Endothelial cell of umbilical vein (primary cell): ENCODE measurements around the gene PLD1. TPM values are rescaled to one million over a fixed set of nuclear protein-coding genes. Genes with fewer than 3 reads are reported as not detected.

Experiments used
- BruUV-seq: library from RNA; stranded (reverse); fragments of 400-500 nt; replicated peaks from 2 replicates; lab custom pipeline; 2021; lab: Mats Ljungman, UMichigan
- CTCF ChIA-PET: fragments of 300-600, 350-600 bp; sonication (Branson Sonifier 250); formaldehyde crosslinking; loops from one replicate; lab custom pipeline; 2021; ENCODE audit warnings: antibody characterized with exemption, inconsistent platforms; lab: Charles Lee
- POLR2A ChIA-PET: fragments of 300-600, 350-600 bp; sonication (Branson Sonifier 250); formaldehyde crosslinking; loops from one replicate; lab custom pipeline; 2021; ENCODE audit warnings: antibody characterized with exemption, inconsistent platforms; lab: Charles Lee
- DNase-seq: peaks from one replicate; pipeline ENCODE4 v3.0.0-alpha.2; 2011; ENCODE audit warnings: low read depth, low spot score
- FAIRE-seq: peaks from 2 replicates; lab custom pipeline; 2011; peaks lifted over from hg19 to GRCh38; lab: Jason Lieb, UNC
- H2AFZ ChIP-seq: 2 replicates; pipeline ENCODE4 v1.6.0; 2012; ENCODE audit warnings: low read depth, low read length, control low read depth, inconsistent platforms
- H3K27ac ChIP-seq: 2 replicates; pipeline ENCODE4 v1.5.1; 2011; ENCODE audit warnings: low read depth, mild to moderate bottlenecking, control low read depth, low read length, moderate library complexity; ENCODE audit not compliant: insufficient read depth
- H3K27me3 ChIP-seq, 2 experiments: 2 replicates each; pipeline versions ENCODE4 v1.6.0 to v1.6.1; 2011; ENCODE audit warnings: low read length in 2 of 2, mixed read lengths in 1 of 2; ENCODE audit not compliant: control insufficient read depth in 2 of 2, insufficient read depth in 2 of 2
- H3K36me3 ChIP-seq, 2 experiments: 2 replicates in 1 of 2; 3 replicates in 1 of 2; pipeline ENCODE4 v1.5.1; 2011; ENCODE audit warnings: low read length in 2 of 2, mild to moderate bottlenecking in 1 of 2, moderate library complexity in 1 of 2; ENCODE audit not compliant: control insufficient read depth in 2 of 2, insufficient read depth in 2 of 2; ENCODE audit errors: extremely low read depth in 1 of 2
- H3K4me1 ChIP-seq: 3 replicates; pipeline ENCODE4 v1.5.1; 2011; ENCODE audit warnings: mild to moderate bottlenecking, low read length; ENCODE audit not compliant: control insufficient read depth, insufficient read depth; ENCODE audit errors: extremely low read depth
- H3K4me2 ChIP-seq: 2 replicates; pipeline ENCODE4 v1.6.1; 2011; ENCODE audit warnings: low read length, control low read depth, mixed read lengths; ENCODE audit not compliant: insufficient read depth
- H3K4me3 ChIP-seq, 3 experiments: fragments of 200-600 bp in 1 of 3; sonication (generic), shearing (Covaris generic) in 1 of 3; replicated peaks in 1 of 3; 2 replicates each; pipeline ENCODE4 v1.5.1; 2011 to 2016; ENCODE audit warnings: control low read depth in 3 of 3, low read length in 3 of 3, mild to moderate bottlenecking in 2 of 3, inconsistent platforms in 1 of 3, low read depth in 1 of 3, moderate library complexity in 1 of 3; ENCODE audit not compliant: insufficient read depth in 1 of 3
- H3K79me2 ChIP-seq: 2 replicates; pipeline ENCODE4 v1.6.0; 2012; ENCODE audit warnings: low read length, inconsistent platforms; ENCODE audit not compliant: control insufficient read depth, insufficient read depth
- H3K9ac ChIP-seq: replicated peaks from 2 replicates; pipeline ENCODE3; 2011; ENCODE audit warnings: low read length, control low read depth; ENCODE audit not compliant: insufficient read depth; ENCODE audit errors: extremely low read depth
- H3K9me1 ChIP-seq: replicated peaks from 3 replicates; pipeline ENCODE4 v1.6.0; 2011; ENCODE audit warnings: mild to moderate bottlenecking, low read length; ENCODE audit not compliant: control insufficient read depth, insufficient read depth; ENCODE audit errors: extremely low read depth
- H3K9me3 ChIP-seq: replicated peaks from 2 replicates; pipeline ENCODE4 v1.5.1; 2012; ENCODE audit warnings: low read length, inconsistent platforms; ENCODE audit not compliant: control insufficient read depth, insufficient read depth
- H4K20me1 ChIP-seq: replicated peaks from 2 replicates; pipeline ENCODE3; 2011; ENCODE audit warnings: mild to moderate bottlenecking, low read length; ENCODE audit not compliant: control insufficient read depth, insufficient read depth; ENCODE audit errors: extremely low read depth
- EZH2 ChIP-seq: IDR thresholded peaks from 2 replicates; pipeline ENCODE4 v1.6.1; 2012; ENCODE audit warnings: borderline replicate concordance, low read depth, mild to moderate bottlenecking, moderate library complexity, low read length, inconsistent platforms; ENCODE audit not compliant: severe bottlenecking
- FOS ChIP-seq: IDR thresholded peaks from 2 replicates; pipeline ENCODE4 v1.6.1; 2011; ENCODE audit warnings: mild to moderate bottlenecking, low read length, moderate library complexity, borderline replicate concordance; ENCODE audit not compliant: insufficient read depth
- GATA2 ChIP-seq: IDR thresholded peaks from 2 replicates; pipeline ENCODE4 v1.7.0; 2011; ENCODE audit warnings: low read depth, mild to moderate bottlenecking, moderate library complexity, mixed read lengths, low read length; ENCODE audit not compliant: insufficient read length, insufficient read depth
- JUN ChIP-seq: IDR thresholded peaks from 2 replicates; pipeline ENCODE4 v1.6.1; 2011; ENCODE audit warnings: borderline replicate concordance, low read depth; ENCODE audit not compliant: insufficient read length, insufficient read depth
- MYC ChIP-seq: IDR thresholded peaks from one replicate; pipeline ENCODE4 v1.6.1; 2011; ENCODE audit warnings: mild to moderate bottlenecking, low read depth, low read length
- POLR2A ChIP-seq: IDR thresholded peaks from 2 replicates; pipeline ENCODE4 v1.6.1; 2012; ENCODE audit warnings: low read depth, mild to moderate bottlenecking, control low read depth, low read length
- POLR2AphosphoS5 ChIP-seq: IDR thresholded peaks from 2 replicates; pipeline ENCODE4 v1.6.1; 2012; ENCODE audit warnings: low read depth, mild to moderate bottlenecking, control low read depth, low read length, moderate library complexity; ENCODE audit not compliant: insufficient read depth
- dilution Hi-C: fragments of 300-500 bp; cut with MboI; formaldehyde crosslinking; loops from one replicate; pipeline ENCODE4 v1.15.0; 2019; ENCODE audit warnings: low sequenced_read_pairs; ENCODE audit not compliant: extremely low pct_ligation_motif_present
- intact Hi-C: fragments of 100-400 bp; cut with micrococcal nuclease; formaldehyde crosslinking; loops from one replicate; pipeline ENCODE4 v1.10.0; 2022
- polyA plus RNA-seq, 4 experiments: library from polyadenylated mRNA; depleted of rRNA in 3 of 4; stranded (reverse) in 3 of 4; unstranded in 1 of 4; fragments of >200 nt; gene quantifications; 2 replicates each; pipeline versions ENCODE4 v1.2.1 to v1.2.3, GENCODE V29; 2011 to 2012; ENCODE audit warnings: missing spikeins in 1 of 4
- total RNA-seq: library from RNA; stranded (reverse); gene quantifications from 2 replicates; pipeline ENCODE4 v1.2.3, GENCODE V29; 2021
- TF ChIP-seq, protein P1 (sequence below), 2 donors: IDR thresholded peaks; 1 replicate in 1 of 2; 2 replicates in 1 of 2; pipeline ENCODE4 v1.5.1; 2011; ENCODE audit warnings: low read length in 2 of 2, mild to moderate bottlenecking in 2 of 2, moderate library complexity in 2 of 2, control low read depth in 1 of 2, inconsistent platforms in 1 of 2, low read depth in 1 of 2; ENCODE audit not compliant: insufficient read depth in 1 of 2; ENCODE audit errors: extremely low read depth in 1 of 2
- TF ChIP-seq, protein P2 (sequence below): IDR thresholded peaks from 2 replicates; pipeline ENCODE4 v1.6.1; 2011; ENCODE audit not compliant: insufficient read depth, insufficient read length

Gene PLD1
- total and polyA plus RNA-seq, 2 donors (not counting 3 experiments of a cell fraction or from before 2014, with no cell fraction given), result 42.0 to 108 TPM

GRCh38 chr3:171672538-171672937, 137.7 kb downstream of the PLD1 start:
- dilution Hi-C loops (no loop called here), intact Hi-C loops (no loop called here)
- Histone ChIP-seq H3K79me2 (no peaks in the 10 kb centered on the region), H3K36me3 (peaks cover 10 to 21% of the 10 kb centered on the region in 2 experiments), H3K27me3 (no peaks in the 10 kb centered on the region), H3K9me3 (no peaks in the 10 kb centered on the region), H3K4me3 (no peak overlapping the region), H3K9me1 (no peaks in the 10 kb centered on the region), H2AFZ (no peak overlapping the region), H3K4me1 (no peaks in the 10 kb centered on the region), H3K9ac (no peak overlapping the region), H3K4me2 (no peak overlapping the region), H3K27ac (no peak overlapping the region), H4K20me1 (no peaks in the 10 kb centered on the region)
- TF ChIP-seq, protein P1, sequence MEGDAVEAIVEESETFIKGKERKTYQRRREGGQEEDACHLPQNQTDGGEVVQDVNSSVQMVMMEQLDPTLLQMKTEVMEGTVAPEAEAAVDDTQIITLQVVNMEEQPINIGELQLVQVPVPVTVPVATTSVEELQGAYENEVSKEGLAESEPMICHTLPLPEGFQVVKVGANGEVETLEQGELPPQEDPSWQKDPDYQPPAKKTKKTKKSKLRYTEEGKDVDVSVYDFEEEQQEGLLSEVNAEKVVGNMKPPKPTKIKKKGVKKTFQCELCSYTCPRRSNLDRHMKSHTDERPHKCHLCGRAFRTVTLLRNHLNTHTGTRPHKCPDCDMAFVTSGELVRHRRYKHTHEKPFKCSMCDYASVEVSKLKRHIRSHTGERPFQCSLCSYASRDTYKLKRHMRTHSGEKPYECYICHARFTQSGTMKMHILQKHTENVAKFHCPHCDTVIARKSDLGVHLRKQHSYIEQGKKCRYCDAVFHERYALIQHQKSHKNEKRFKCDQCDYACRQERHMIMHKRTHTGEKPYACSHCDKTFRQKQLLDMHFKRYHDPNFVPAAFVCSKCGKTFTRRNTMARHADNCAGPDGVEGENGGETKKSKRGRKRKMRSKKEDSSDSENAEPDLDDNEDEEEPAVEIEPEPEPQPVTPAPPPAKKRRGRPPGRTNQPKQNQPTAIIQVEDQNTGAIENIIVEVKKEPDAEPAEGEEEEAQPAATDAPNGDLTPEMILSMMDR (IDR thresholded peaks at IDR 0.05; ENCODE audit: extremely low read depth in 1 of 2, insufficient read depth in 1 of 2, low read depth in 1 of 2, low read length in 2 of 2), result no peak
- no peak for TF ChIP-seq POLR2AphosphoS5
- no peak for TF ChIP-seq GATA2
- TF ChIP-seq, protein P2, sequence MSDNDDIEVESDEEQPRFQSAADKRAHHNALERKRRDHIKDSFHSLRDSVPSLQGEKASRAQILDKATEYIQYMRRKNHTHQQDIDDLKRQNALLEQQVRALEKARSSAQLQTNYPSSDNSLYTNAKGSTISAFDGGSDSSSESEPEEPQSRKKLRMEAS, result no peak
- no peak for TF ChIP-seq EZH2
- no peak for TF ChIP-seq FOS
- TF ChIP-seq POLR2A, result no peak
- no peak for TF ChIP-seq JUN
- no peak for TF ChIP-seq MYC
- ChIA-PET POLR2A (no interaction called here), CTCF (interaction anchor here (0.6 kb wide), 1 partner anchor 256 kb away, joined by 3 read pairs; no protein-coding TSS in a partner anchor)
- DNase-seq (no peak), FAIRE-seq (no peak)
- no TSS peak for BruUV-seq
